GM19328 (cell line): ENCODE measurements around the gene MCEE.
"Not testable (repeated sequence)": the region's sequence is repeated elsewhere in the genome, so short reads cannot be mapped to it uniquely, and the experiment has no call there.

ENCODE experiments used
- ATAC-seq: cut with Tn5 transposase; IDR thresholded peaks from one replicate; pipeline ENCODE4 v1.9.1; 2021; ENCODE audit warnings: mild to moderate bottlenecking, moderate library complexity; ENCODE audit not compliant: unreplicated experiment

The MCEE gene

DNA sequence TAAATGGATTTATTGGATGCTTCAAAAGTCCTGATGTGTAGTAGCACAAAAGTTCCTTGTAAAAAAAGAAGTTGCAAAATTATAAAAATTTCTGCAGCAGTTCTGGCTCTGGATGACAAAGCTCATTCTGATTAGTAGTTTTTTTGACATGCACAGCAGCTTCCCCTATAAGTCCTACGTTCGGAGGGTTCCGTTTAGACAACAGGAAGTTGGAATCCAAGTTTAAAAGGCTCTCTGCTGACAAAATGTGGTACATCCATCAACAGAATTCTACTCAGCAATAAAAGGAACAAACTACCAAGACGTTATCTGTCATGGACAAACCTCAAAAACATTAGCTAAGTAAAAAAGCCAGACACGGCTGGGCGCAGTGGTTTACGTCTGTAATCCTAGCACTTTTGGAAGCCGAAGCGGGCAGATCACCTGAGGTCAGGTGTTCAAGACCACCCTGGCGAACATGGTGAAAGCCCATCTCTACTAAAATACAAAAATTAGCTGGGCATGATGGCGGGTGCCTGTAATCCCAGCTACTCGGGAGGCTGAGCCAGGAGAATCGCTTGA lies 46.2 kb downstream of the MCEE start:
- not testable (repeated sequence) for ATAC-seq

DNA sequence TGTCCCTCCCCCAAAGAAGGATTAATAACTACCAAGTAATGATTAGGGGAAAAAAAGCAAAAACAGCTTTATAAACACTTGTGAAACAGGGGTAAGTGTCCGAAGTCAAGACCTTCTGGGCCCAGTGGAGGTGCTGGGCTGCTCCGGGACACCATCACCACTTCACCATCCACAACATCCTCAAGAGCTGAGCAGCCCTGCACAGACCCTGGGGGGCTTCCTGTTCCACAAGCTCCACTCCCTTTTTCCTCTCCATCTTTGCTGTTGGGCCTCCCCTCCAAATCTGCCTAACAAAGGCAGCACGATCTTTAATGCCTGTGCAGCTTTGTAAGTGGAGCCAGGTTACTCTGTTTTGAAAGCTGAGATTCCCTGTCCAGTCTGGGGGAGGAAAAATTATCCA lies 46.7 kb downstream of the MCEE start:
- ATAC-seq = not testable (repeated sequence)

DNA sequence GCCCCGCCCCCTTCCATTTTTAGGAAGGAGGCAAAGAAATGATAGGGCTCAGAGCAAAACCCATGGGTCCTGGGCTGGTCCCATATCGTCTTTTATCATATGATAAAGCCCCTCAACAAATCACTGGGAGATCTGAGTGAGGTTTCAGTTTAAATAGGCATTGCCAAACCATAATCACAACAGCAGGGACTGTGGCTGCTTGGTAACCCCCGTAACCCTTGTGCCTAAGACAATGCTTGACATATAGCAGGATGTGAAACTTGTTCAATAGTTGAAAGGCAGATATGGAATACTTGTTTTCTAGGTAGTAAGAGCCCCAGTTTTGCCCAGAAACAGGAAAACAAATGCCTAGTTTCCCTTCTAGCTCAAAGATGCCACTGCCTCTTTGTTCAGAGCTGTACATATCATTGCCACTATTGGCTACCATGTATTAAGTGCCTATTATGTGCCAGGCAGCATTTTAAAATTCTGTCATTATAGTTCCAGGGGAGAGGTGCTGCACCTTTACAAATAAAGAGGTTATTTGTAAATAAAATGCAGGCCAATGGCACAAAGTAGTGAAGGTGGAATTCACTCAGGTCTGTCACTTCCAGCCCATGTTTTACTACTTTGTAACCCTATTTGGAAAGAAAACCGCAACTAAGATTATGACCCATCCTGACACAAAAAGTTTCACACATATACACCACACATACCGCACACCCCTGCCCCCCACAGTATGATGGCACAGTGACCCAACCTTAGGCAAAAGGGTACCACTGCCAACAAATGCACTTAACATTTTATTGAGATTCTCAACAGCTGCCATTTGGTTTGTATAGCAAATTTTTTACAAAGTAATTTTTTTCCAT lies 47.4 kb downstream of the MCEE start:
- no peak for ATAC-seq

DNA sequence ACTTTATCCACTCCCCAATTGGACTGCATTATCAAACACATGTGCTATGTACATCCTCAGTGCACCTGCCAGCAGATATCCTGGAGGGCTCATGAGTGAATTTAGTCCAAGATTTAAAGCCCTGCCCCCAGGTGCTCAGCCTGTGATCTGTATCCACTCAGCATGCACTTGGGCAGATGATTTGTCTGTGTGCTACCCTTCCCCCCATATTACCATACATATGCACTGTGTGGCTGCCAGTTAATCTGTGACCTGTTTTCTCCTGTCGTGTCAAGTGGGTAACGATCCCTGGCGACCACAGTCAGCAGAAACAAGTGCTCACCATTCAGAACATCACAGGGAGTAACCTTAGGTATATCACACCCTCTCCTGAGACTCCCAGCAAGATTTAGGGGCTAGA lies 51.4 kb downstream of the MCEE start:
- no peak for ATAC-seq

DNA sequence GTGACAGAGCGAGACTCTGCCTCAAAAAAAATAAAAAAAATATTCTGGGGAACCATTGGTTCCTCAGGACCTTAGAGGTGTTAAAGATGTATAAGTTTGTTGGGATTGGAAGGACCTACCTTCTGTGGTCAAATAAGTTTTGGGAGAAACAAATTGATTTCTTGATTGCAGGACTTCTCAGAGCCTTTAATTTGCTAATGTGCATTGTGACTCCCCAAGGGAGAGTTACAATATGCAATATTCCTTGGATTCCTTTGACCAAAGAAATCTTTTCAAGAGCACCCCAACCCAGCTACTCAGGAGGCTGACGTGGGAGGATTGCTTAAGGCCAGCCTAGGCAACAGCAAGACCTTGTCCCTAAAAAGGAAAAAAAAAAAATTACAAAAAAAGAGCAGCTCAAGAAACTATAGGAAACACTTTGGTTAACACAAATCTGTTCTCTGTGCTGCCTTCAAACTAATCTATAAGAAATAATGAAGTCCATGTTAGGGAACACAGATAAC lies 55.1 kb downstream of the MCEE start:
- no peak for ATAC-seq

DNA sequence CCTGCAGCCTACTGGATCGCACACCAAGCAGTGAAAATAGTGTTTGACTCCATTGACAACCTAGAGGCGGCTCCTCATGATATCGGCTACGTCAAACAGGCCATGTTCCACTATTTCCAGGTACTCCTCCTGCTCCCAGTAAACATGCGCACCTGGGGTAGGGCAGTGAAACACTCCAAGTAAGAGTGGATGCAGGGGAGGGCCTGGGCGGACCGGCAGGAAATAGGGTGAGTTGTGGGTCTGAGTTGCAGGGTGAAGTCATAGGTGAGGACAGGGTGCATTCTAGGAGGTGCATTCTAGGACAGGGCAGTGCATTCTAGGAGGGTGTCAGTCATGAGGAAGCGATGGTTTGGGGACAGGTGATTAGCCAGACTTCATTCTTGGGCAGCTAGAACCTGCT lies 56.6 kb downstream of the MCEE start:
- ATAC-seq = no peak

DNA sequence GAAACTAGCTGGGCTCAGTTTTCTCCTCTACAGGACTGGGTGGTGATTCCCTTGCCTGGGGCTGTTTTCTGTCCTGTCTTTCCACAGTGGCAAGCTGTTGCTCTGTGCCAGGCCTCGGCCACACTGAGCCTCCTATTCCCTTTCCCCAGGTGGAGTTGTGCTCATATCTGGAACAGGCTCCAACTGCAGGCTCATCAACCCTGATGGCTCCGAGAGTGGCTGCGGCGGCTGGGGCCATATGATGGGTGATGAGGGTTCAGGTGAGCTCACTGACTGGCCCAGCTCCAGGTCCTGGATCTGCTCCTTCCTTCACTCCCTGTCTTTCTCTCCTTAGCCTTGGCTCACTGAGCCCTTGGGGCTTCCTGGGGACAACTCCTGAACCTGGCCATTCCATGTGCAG lies 57.5 kb downstream of the MCEE start:
- no peak for ATAC-seq

DNA sequence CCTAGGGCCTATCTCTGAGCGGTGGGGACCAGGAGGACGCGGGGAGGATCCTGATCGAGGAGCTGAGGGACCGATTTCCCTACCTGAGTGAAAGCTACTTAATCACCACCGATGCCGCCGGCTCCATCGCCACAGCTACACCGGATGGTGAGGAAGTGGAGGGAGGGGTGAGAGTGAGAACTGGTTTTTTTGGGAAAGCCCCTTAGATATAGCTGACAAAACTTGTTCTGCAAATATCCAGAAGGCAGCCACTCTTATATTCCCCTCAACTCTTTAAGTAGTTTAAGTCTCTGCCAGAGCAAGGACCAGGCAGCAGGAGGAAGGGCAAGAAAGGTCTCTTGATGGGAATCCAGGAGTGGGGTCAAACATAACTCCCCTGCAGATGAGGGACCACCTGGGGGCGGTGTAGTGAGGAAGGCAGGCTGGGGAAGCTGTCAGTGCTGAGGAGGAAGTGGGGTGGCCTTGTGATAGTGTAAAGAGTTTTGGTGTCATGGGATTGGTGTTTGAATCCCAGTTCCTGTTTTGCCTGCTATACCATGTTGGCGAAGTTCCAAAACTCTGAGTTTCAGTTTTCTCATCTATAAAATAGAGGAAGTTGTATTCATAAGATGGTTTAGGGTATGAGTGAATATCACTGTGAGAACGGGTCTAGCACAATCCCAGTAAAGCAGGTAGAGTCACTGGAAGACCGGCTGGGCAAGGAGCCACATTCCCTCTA lies 58.2 kb downstream of the MCEE start:
- peak; percentile 35 for ATAC-seq

DNA sequence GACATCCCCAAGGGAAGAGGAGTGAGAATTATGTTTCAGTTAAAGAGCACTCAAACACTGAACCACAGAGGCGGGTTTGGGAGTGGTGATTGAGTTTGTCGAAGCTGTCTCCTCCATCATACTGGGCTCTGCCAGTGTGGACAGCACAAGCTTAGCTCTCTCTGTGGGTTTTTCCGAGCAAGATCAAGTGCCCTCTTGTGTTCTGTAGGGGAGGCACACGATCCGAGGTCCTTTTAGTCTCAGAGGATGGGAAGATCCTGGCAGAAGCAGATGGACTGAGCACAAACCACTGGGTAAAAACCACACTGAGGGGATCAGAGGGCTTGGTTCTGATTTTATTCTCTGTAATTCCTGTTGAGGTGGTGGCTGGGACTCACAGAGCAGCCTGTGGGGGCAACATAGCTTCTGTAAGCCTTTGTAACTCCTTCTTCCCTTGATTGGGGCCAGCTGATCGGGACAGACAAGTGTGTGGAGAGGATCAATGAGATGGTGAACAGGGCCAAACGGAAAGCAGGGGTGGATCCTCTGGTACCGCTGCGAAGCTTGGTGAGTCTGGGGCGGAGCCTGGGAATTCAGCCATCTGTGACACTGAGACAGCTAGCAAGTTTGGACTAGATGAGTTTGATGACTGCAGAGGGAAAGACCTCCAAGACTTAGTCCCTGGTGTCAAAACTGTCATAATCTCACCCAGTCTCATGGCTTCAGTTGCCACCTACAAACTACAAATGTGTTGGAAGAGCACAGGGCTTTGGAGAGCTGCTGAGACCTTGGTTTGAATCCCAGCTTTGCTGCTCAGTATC lies 59.5 kb downstream of the MCEE start:
- ATAC-seq = no peak

DNA sequence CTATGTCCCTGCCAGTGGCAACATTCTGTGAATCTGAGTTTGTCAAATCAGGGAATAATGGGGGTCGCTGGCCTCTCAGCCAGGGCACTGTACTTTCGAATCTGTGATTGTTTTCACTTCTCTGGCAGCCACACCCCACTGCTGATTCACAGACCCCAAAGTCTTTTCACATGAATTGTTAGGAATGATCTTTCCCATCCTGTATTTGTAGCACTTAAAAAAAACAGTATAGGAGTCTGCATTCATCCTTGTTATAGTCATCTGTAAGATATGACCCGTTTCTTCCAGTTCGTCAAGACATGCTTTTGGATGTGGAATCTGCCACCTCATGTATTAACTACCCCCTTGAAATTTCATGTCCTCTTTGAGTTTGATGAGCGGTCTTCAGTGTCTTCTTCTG lies 60.7 kb downstream of the MCEE start:
- no peak for ATAC-seq

DNA sequence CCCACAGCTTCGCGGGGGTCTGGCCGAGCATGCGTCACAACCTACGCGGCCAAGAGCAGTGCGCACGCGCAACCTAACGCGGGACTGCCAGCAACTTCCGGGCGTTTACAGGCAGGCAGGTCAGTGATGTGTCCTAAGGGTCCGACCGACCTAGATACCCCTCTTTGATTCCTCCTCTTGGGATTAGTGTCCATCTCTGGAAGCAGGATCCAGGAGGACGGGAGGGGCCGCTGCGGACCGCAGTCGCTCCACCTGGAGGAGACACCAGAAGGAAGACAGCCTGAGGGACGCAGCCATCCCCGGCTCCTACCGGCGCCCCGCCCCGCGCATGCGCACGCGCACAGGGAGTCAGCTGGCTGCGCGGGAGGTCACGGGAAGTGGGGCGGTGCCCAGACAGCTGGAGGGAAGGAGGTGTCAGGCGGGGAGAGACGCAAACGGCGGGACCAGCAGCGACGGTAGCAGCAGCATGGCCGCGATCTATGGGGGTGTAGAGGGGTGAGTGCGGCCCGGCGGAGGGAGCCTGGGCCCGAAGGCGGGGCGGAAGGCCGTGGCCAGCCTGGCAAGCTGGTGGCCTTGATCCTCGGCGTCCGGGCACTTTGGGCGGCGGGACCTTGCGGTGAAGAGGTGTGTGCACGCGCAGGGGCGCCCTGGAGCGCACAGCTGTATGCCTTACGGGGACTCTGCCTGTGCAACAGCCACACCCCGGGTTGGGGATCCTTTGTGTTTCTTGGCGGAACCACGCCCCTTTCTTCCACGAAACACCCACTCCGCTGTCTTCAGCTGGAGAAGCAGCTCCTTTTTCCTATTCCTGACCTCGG lies 61.6 kb downstream of the MCEE start, which contains the start of gene NAGK:
TSS of gene NAGK (plus strand) at position 431 of the 818 bp plus-strand sequence. CDS start at position 467, 36 bp downstream.
- ATAC-seq = peak; percentile 63

DNA sequence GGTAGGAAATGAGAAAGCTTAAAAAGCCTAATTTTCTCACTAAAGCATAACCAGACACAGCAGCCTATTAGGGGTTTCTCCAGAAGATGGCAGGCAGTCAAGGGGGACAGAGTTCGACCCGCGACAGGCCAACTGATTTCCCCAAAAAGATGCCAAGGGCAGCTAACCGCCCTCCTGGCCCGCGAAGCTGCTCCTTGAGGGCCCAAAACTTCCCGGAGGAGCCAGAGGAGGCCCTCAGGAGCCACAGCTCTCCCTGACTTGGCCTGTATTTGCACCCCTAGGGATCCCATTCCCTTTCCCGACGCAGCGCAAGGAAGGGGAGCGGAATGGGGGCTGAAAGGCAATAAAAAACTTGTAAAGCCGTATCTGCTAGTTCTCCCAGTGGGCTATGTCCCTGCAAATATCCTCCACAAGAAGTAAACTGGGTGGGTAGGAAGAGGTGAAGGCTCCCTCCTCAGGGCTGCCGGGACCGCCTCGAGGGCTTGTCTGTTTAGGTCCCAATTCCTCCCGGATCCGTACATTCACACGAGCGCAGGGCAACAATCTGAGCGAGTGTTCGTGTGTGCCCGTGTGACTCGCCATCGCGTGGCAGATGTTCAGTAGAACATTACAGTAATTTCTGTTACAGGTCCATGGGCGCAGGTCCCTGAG lies 62.3 kb downstream of the MCEE start:
- ATAC-seq = no peak

DNA sequence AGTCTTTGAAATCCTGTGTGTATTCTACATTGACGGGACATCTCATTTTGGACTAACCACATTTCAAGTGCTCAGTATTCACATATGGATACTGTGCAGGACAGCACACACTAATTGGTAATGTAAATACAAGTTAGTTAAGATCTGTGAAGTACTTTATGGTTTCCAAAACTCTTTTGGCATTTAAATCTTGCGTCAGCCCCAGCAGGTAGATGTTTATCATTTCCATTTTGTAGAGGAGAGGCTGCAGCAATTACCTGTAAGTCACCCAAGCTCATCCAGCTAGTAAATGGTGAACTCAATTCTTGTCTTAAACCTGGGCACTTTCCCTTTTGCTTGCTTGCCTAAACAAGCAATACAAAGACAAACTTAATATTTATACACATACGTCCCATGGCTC lies 63.2 kb downstream of the MCEE start:
- no peak for ATAC-seq

DNA sequence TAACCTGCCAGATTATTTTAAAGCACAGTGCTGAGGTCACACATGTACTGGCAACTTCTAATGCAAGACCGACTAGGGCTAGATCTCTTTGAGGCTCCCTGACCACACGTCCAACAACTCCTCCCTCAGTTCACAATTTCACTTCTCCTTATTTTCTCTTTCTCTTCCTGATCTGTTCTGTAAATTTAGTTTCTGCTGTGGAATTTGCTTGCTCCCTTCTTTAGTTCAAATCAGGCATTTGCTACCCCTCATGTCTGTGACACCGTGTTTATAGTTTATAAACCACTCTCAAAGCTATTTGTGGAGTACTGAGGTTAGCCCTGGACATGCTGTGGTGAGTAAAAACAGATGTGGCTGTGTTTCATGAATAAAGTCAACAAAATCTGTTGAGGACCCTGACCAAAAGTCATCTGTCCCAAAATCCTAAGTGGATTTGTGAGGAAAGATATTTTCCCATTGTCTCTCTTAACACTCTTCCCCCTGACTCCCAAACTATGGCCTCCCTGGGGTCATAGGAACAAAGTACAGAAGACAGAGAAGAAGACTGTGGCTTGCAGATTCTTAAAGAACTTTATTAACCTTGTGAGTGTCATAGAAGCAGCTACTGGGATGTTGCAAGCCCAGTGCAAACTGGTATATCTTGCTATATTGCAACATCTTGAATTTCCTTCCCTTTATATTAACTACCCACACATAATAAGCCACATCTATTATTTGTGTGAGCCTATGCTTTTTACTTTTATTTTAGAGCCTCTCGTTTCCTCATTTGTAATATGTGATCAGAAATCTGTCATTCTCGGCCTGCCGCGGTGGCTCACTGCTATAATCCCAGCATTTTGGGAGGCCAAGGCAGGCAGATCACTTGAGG lies 65.0 kb downstream of the MCEE start:
- ATAC-seq = no peak

DNA sequence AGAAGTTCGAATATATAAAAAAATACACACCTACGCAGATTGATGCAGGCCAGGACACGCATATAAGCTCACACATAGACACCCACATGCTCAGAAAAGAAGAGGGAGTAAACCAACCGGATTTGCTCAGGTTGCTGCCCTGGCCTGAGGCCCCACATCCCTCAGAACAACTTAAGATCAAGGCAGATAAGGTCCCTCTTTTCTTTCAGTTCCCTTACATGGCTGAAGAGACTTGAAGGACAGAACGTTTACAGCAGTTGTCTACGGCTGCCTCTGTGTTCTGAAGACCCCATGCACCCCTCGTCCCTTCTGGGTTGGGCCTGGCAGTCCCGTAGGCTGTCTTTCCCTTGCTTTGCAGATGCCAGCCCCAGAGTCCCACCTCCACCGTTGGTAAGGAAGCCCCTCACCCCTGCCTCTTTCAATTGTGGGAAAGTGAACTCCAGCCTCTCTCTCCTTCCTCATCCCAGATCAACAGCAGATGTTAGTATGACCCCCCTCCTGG lies 65.9 kb downstream of the MCEE start:
- no peak for ATAC-seq

DNA sequence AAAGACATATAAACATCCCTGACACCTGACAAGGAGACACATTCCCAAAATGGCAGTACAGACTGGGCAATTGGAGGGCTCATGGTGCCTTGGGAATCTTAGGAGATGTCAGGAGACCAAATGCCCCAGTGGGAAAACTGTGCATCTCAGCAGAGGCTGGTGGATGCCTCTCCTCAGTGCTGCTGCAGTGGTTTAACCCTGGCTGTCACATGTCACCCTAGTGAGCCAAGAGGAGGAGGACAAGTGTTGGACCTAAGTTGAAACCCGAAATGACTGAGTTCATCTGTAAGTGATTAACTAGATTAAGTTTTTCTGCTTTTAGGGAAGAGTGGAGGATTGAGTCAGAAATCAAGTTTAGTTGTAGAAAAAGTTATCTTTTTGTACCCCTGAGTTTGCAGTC lies 66.8 kb downstream of the MCEE start:
- ATAC-seq = no peak

DNA sequence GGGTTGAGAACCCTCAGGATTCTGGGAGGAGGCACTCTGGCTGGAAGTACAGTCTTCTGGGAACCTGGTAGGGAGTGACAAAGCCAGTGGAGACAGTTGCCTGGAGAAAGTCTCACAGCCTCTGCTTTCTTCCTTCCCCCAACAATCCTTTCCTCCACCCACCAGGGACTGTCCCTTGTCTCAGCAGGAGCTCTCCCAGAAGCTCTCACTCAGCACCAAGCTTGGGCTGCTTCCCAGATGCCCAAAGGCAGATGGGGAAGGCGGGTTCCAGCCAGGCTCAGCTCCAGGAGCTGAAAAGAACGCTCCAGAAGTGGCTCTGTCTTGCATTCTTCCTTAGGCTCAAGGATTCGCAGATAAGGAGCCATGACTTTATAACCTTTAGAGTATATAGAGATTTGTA lies 69.2 kb downstream of the MCEE start:
- ATAC-seq = no peak

DNA sequence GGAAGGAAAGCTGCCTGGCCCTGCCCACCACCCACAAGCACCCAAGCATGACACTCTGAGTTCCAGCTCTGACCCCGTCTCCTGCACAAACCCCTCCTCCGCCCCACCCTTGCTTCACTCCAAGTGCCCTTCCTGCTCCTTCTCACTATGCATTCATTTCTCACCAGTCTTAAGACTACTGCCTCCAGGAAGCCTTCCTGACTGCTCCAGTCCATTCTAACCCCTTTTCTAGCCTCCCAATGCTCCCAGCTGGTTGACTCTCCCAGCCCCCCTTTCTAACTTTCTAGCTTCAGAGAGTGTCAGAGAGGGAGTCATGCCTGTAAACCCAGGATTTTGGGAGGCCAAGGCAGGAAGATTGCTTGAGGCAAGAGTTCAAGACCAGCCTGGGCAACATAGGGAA lies 69.8 kb downstream of the MCEE start:
- ATAC-seq = no peak
